HCT116 (cell line): Measurements from ENCODE around the gene KLHL33.

Experiments
- EGR1 ChIP-seq: IDR thresholded peaks from 2 replicates; pipeline ENCODE4 v1.6.1; 2012; ENCODE audit warnings: low read depth
- EZH2 ChIP-seq: fragments of 200-600 bp; sonication (generic); IDR thresholded peaks from 2 replicates; pipeline ENCODE4 v1.6.1; 2017; ENCODE audit warnings: antibody characterized with exemption, mixed run types
- POLR2A ChIP-seq: IDR thresholded peaks from 2 replicates; pipeline ENCODE4 v1.7.0; 2011; ENCODE audit warnings: borderline replicate concordance; ENCODE audit not compliant: insufficient read depth, insufficient read length; ENCODE audit errors: extremely low read depth

- TF ChIP-seq EZH2 (no peak), EGR1 (no peak), POLR2A (no peak)
Measured at GRCh38 chr14:20424851-20425250, 11.1 kb downstream of the KLHL33 start.
